Body of pancreas (tissue), 4 donors: ENCODE data around the gene ZNF791. TPM values are rescaled to one million over a fixed set of nuclear protein-coding genes. Genes with fewer than 3 reads are reported as not detected.
"Not testable (repeated sequence)": the region's sequence is repeated elsewhere in the genome, so short reads cannot be mapped to it uniquely, and the experiment has no call there.

Source experiments
- ATAC-seq: fragments of 150-250 bp; one replicate; pipeline ENCODE4 v1.9.1; 2016
- DNase-seq, 4 donors: peaks; one replicate each; pipeline ENCODE4 v3.0.0-alpha.2; 2019
- H3K27ac ChIP-seq, 4 donors: fragments of 200-600 bp; sonication (generic); 1 replicate in 3 of 4; 2 replicates in 1 of 4; pipeline versions ENCODE4 v1.5.1 to v1.6.1; 2016 to 2019; ENCODE audit warnings: mild to moderate bottlenecking in 1 of 4, mixed read lengths in 1 of 4, moderate library complexity in 1 of 4
- H3K27me3 ChIP-seq, 2 donors: fragments of 200-600 bp; sonication (generic); one replicate each; pipeline ENCODE4 v1.6.0; 2016; ENCODE audit warnings: mild to moderate bottlenecking in 1 of 2
- H3K36me3 ChIP-seq, 2 donors: fragments of 200-600 bp; sonication (generic); replicated peaks in 1 of 2; 2 replicates each; pipeline ENCODE4 v1.5.1; 2016; ENCODE audit warnings: low read depth in 2 of 2; ENCODE audit not compliant: insufficient read depth in 1 of 2
- H3K4me1 ChIP-seq: fragments of 200-600 bp; sonication (generic); one replicate; pipeline ENCODE4 v1.6.0; 2016
- H3K4me3 ChIP-seq, 2 donors: fragments of 200-600 bp; sonication (generic); 1 replicate in 1 of 2; 2 replicates in 1 of 2; pipeline ENCODE4 v1.5.1; 2016 to 2019
- H3K9me3 ChIP-seq, 3 donors: fragments of 200-600 bp; sonication (generic); 1 replicate in 2 of 3; 2 replicates in 1 of 3; pipeline ENCODE4 v1.5.1; 2016
- POLR2A ChIP-seq, 3 donors: fragments of 450-650 bp; IDR thresholded peaks; one replicate each; pipeline ENCODE4 v1.6.1; 2016; ENCODE audit warnings: antibody characterized with exemption in 3 of 3, mild to moderate bottlenecking in 2 of 3
- WGBS, 2 donors: methylation state at CpG; one replicate each; pipeline ENCODE4 v1.1.5; 2017; 5-methylcytosine and 5-hydroxymethylcytosine counted together
- intact Hi-C: fragments of 100-400 bp; cut with DNase I; formaldehyde crosslinking; loops from one replicate; pipeline ENCODE4 v1.15.1; 2023
- total RNA-seq, 2 donors: library from RNA; depleted of rRNA; stranded (reverse); fragments of >200 nt; gene quantifications; one replicate each; pipeline ENCODE4 v1.1.0, GENCODE V29; 2016
- TF ChIP-seq, protein P1 (sequence below), 7 experiments: fragments of 450-650 bp in 4 of 7; fragments of 200-600 bp in 3 of 7; sonication (generic) in 3 of 7; IDR thresholded peaks; one replicate each; pipeline ENCODE4 v1.5.1; 2016 to 2019; ENCODE audit warnings: antibody characterized with exemption in 7 of 7

The ZNF791 gene
- total RNA-seq, 2 donors from 2014 or later, result 9.9 to 16.9 TPM

DNA sequence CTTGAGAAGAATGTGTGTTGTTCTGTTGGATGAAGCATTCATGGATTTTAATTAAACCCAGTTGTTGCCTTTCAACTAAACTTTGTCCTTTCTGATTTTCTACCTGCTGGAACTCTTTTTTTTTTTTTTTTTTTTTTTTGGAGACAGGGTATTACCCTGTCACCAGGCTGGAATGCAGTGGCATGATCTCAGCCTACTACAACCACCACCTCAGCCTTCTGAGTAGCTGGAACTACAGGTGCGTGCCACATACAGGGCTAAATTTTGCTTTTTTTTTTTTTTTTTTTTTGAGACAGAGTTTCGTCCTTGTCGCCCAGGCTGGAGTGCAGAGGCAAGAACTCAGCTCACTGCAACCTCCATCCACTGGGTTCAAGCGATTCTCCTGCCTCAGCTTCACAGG is 6.9 kb downstream of the ZNF791 start:
- Histone ChIP-seq H3K36me3 (no peaks in the 10 kb centered on the region), H3K9me3 (no peaks in the 10 kb centered on the region), H3K4me3 (no peak overlapping the region), H3K27me3 (no peaks in the 10 kb centered on the region), H3K27ac (no peak overlapping the region), H3K4me1 (peaks cover 29% of the 10 kb centered on the region)
- intact Hi-C loops, result no loop called here
- WGBS, 2 donors, result 68 to 91% methylated on average over 3 to 4 of the region's 4 CpGs
- DNase-seq, result no peak
- no peak for ATAC-seq
- TF ChIP-seq, protein P1, sequence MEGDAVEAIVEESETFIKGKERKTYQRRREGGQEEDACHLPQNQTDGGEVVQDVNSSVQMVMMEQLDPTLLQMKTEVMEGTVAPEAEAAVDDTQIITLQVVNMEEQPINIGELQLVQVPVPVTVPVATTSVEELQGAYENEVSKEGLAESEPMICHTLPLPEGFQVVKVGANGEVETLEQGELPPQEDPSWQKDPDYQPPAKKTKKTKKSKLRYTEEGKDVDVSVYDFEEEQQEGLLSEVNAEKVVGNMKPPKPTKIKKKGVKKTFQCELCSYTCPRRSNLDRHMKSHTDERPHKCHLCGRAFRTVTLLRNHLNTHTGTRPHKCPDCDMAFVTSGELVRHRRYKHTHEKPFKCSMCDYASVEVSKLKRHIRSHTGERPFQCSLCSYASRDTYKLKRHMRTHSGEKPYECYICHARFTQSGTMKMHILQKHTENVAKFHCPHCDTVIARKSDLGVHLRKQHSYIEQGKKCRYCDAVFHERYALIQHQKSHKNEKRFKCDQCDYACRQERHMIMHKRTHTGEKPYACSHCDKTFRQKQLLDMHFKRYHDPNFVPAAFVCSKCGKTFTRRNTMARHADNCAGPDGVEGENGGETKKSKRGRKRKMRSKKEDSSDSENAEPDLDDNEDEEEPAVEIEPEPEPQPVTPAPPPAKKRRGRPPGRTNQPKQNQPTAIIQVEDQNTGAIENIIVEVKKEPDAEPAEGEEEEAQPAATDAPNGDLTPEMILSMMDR (IDR thresholded peaks at IDR 0.05), result no peak
- TF ChIP-seq POLR2A (IDR thresholded peaks at IDR 0.05), result no peak

DNA sequence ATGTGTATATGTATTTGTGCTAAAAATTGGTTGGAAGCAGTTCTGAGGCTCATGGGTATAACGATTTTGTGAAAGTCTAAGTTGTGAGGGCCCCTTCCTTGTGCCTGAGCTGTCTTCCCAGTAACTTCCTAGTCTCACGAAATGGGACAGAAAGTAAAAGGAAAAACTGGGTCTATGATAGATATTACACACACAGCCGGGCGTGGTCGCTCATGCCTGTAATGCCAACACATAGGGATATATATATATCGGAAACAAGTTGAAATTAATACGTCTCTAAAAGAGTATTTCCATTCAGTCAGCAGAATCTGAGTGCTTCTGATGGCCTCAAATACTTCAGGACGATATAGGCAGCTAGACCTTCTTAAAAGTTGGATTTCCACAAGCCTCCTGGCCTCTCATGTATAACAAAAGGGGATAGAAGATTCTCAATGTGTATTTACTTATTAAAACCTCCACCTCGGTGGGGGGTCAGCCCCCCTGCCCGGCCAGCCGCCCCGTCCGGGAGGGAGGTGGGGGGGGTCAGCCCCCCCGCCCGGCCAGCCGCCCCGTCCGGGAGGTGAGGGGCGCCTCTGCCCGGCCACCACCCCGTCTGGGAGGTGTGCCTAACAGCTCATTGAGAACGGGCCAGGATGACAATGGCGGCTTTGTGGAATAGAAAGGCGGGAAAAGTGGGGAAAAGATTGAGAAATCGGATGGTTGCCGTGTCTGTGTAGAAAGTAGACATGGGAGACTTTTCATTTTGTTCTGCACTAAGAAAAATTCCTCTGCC is 10.7 kb downstream of the ZNF791 start:
- H3K27me3 ChIP-seq, H3K4me3 ChIP-seq, H3K27ac ChIP-seq, H3K9me3 ChIP-seq, intact Hi-C loops, H3K4me1 ChIP-seq, DNase-seq, ATAC-seq: not testable (repeated sequence)
- peaks cover 8 to 18% of the 10 kb centered on the region in 2 donors for H3K36me3 ChIP-seq
- WGBS, 2 donors, result 70 to 84% methylated on average over 13 to 15 of the region's 26 CpGs

DNA sequence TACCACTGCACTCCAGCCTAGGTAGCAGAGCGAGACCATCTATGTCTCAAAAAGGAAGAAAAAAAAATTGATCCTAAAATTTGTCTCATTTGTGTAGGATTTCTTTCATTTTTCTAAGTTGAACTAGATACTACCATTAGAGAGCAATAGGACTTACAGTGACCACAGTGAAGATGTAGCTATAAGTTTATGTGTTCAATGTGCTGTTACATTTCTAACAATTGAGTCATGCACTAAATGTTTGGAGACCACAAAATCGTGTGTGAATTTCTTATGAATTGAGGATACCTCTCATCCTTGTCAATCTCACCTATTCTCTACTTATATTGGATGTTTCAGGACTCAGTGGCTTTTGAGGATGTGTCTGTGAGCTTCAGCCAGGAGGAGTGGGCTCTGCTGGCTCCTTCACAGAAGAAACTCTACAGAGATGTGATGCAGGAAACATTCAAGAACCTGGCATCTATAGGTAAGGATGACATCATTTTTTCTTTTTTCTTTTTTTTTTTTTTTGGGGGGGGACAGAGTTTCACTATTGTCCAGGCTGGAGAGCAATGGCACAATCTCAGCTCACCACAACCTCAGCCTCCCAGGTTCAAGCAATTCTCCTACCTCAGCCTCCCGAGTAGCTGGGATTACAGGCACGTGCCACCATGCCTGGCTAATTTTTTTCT is 12.8 kb downstream of the ZNF791 start:
- DNase-seq (no peak), ATAC-seq (no peak)
- peaks cover 28 to 35% of the 10 kb centered on the region in 2 donors for H3K36me3 ChIP-seq
- TF ChIP-seq, protein P1 (IDR thresholded peaks at IDR 0.05), result no peak
- TF ChIP-seq POLR2A (IDR thresholded peaks at IDR 0.05), result no peak
- WGBS, 2 donors, result 80 to 86% methylated on average over 4 of the region's 4 CpGs
- peaks cover 0 to 8% (median 0%) of the 10 kb centered on the region in 3 donors for H3K9me3 ChIP-seq
- no peak overlapping the region for H3K4me3 ChIP-seq
- intact Hi-C loops, result no loop called here
- no peak overlapping the region for H3K27ac ChIP-seq
- H3K4me1 ChIP-seq, result peaks cover 4% of the 10 kb centered on the region
- H3K27me3 ChIP-seq, result no peaks in the 10 kb centered on the region

DNA sequence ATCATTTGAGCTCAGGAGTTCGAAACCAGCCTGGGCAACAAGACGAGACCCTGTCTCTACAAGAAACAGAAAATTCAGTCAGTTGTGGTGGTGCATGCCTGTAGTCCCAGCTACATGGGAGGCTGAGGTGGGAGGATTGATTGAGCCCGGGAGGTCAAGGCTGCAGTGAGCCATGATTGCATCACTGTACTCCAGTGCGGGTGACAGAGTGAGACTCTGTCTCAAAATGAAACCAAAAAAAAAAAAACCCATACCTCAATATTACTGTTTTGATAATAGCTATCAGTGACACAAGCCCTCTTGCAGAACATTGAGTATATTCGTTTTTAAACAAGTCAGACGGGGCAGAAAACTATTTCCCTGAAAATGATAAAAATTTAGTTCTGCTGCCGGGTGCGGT is 16.2 kb downstream of the ZNF791 start:
- DNase-seq (no peak), ATAC-seq (no peak)
- Histone ChIP-seq H3K4me3 (no peak overlapping the region), H3K9me3 (peaks cover 0 to 8% (median 0%) of the 10 kb centered on the region in 3 donors), H3K27me3 (no peaks in the 10 kb centered on the region), H3K36me3 (peaks cover 28 to 37% of the 10 kb centered on the region in 2 donors), H3K4me1 (no peaks in the 10 kb centered on the region), H3K27ac (no peak overlapping the region)
- 87 to 93% methylated on average over 8 of the region's 8 CpGs for WGBS, 2 donors
- intact Hi-C loops, result no loop called here
- TF ChIP-seq, protein P1 (IDR thresholded peaks at IDR 0.05), result no peak
- no peak for TF ChIP-seq POLR2A (IDR thresholded peaks at IDR 0.05)
